Esophagus muscularis mucosa (tissue), 4 donors: Measurements from ENCODE around the gene ARID1B.

ENCODE experiments used
- EP300 ChIP-seq: sonication (generic); formaldehyde crosslinking; IDR thresholded peaks from one replicate; pipeline ENCODE4 v1.6.1; 2017; ENCODE audit warnings: antibody characterized with exemption
- POLR2A ChIP-seq: fragments of 450-650 bp; IDR thresholded peaks from one replicate; pipeline ENCODE4 v1.6.1; 2017; ENCODE audit warnings: antibody characterized with exemption, moderate library complexity, mild to moderate bottlenecking, low read depth
- TF ChIP-seq, protein P1 (sequence below), 3 experiments: fragments of 200-600 bp in 2 of 3; fragments of 450-650 bp in 1 of 3; sonication (generic) in 2 of 3; IDR thresholded peaks; one replicate each; pipeline ENCODE4 v1.5.1; 2017 to 2019; ENCODE audit warnings: antibody characterized with exemption in 3 of 3, mild to moderate bottlenecking in 2 of 3, moderate library complexity in 1 of 3

DNA sequence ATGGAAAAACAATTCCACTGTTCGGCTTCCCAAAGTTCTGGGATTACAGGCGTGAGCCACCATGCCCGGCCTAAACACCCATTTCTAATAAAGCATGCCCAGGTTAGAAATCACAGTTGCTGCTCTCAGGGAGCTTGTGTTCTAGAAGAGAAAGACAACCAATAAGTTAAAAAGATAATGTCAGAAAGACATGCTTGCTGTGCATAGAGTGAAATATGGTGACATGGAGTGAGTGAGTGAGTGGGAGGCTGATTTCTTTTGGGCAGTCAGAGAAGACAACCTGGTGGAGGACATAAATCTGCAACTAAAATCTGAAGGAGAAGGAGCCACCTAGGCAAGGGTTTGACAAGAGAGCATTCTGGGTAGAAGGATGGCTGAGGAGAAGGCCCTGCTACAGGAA is 222.6 kb downstream of the ARID1B start:
- TF ChIP-seq, protein P1, sequence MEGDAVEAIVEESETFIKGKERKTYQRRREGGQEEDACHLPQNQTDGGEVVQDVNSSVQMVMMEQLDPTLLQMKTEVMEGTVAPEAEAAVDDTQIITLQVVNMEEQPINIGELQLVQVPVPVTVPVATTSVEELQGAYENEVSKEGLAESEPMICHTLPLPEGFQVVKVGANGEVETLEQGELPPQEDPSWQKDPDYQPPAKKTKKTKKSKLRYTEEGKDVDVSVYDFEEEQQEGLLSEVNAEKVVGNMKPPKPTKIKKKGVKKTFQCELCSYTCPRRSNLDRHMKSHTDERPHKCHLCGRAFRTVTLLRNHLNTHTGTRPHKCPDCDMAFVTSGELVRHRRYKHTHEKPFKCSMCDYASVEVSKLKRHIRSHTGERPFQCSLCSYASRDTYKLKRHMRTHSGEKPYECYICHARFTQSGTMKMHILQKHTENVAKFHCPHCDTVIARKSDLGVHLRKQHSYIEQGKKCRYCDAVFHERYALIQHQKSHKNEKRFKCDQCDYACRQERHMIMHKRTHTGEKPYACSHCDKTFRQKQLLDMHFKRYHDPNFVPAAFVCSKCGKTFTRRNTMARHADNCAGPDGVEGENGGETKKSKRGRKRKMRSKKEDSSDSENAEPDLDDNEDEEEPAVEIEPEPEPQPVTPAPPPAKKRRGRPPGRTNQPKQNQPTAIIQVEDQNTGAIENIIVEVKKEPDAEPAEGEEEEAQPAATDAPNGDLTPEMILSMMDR (IDR thresholded peaks at IDR 0.05): no peak
- TF ChIP-seq POLR2A (no peak), EP300 (no peak)
